HepG2 (cell line): ENCODE measurements around the gene KCNMA1. TPM values are rescaled to one million over a fixed set of nuclear protein-coding genes. Genes with fewer than 3 reads are reported as not detected.

Source experiments
- ATAC-seq: fragments of 200-7000 bp; cut with Tn5 transposase; 3 replicates; pipeline ENCODE4 v1.9.1; 2020; ENCODE audit warnings: mild to moderate bottlenecking, moderate library complexity
- BruUV-seq: library from RNA; stranded (reverse); fragments of 400-500 nt; replicated peaks from 2 replicates; lab custom pipeline; 2021; lab: Mats Ljungman, UMichigan
- CTCF ChIA-PET: fragments of 300-600 bp; formaldehyde crosslinking; extraction: SDS; loops from one replicate; lab custom pipeline; 2021; ENCODE audit warnings: low total read pairs, inconsistent platforms, low intra/inter-chr PET ratio; lab: Yijun Ruan, JAX
- POLR2A ChIA-PET: fragments of 350-600 bp; sonication (Branson Sonifier 250); formaldehyde crosslinking; loops from one replicate; lab custom pipeline; 2020; ENCODE audit warnings: antibody characterized with exemption, inconsistent platforms; lab: Yijun Ruan, JAX
- DNase-seq: peaks from one replicate; pipeline ENCODE4 v3.0.0-alpha.2; 2015; ENCODE audit warnings: low spot score
- FAIRE-seq: peaks from 3 replicates; lab custom pipeline; 2011; peaks lifted over from hg19 to GRCh38; lab: Jason Lieb, UNC
- H2AFZ ChIP-seq: one replicate; pipeline ENCODE4 v1.6.1; 2011; ENCODE audit warnings: low read length, inconsistent platforms
- H3K27ac ChIP-seq: fragments of 300-600 bp; 3 replicates; pipeline ENCODE4 v1.8.0; 2011; ENCODE audit warnings: mixed run types, mild to moderate bottlenecking, mixed read lengths, low read length, inconsistent platforms; ENCODE audit not compliant: insufficient read depth; ENCODE audit errors: extremely low read length
- H3K27me3 ChIP-seq, 2 experiments: fragments of 200-600 bp in 1 of 2; 2 replicates in 1 of 2; 3 replicates in 1 of 2; pipeline versions ENCODE4 v1.6.0 to v1.8.0; 2011; ENCODE audit warnings: low read length in 2 of 2, mild to moderate bottlenecking in 2 of 2, moderate library complexity in 2 of 2, inconsistent platforms in 1 of 2; ENCODE audit not compliant: insufficient read depth in 2 of 2, control insufficient read depth in 1 of 2
- H3K36me3 ChIP-seq, 2 experiments: fragments of 200-600 bp in 1 of 2; replicated peaks in 1 of 2; 2 replicates in 1 of 2; 3 replicates in 1 of 2; pipeline versions ENCODE4 v1.5.1 to v1.8.0; 2011; ENCODE audit warnings: low read length in 2 of 2, inconsistent platforms in 1 of 2; ENCODE audit not compliant: insufficient read depth in 2 of 2, control insufficient read depth in 1 of 2
- H3K4me1 ChIP-seq: 2 replicates; pipeline ENCODE4 v1.5.1; 2012; ENCODE audit warnings: low read length, inconsistent platforms; ENCODE audit not compliant: insufficient read depth
- H3K4me2 ChIP-seq: 2 replicates; pipeline ENCODE4 v1.6.0; 2011; ENCODE audit warnings: low read depth, low read length, inconsistent platforms
- H3K4me3 ChIP-seq, 3 experiments: fragments of 200-600 bp in 1 of 3; sonication (generic), shearing (Covaris generic) in 1 of 3; replicated peaks in 1 of 3; 2 replicates each; pipeline ENCODE4 v1.5.1; 2011 to 2016; ENCODE audit warnings: low read length in 3 of 3, inconsistent platforms in 2 of 3, low read depth in 2 of 3, mild to moderate bottlenecking in 2 of 3, control low read depth in 1 of 3, mixed read lengths in 1 of 3; ENCODE audit not compliant: insufficient read depth in 1 of 3
- H3K79me2 ChIP-seq: one replicate; pipeline ENCODE4 v1.6.1; 2011; ENCODE audit warnings: low read length, inconsistent platforms; ENCODE audit not compliant: insufficient read depth
- H3K9ac ChIP-seq: 2 replicates; pipeline ENCODE4 v1.6.0; 2011; ENCODE audit warnings: mild to moderate bottlenecking, low read depth, low read length, inconsistent platforms; ENCODE audit not compliant: insufficient read depth
- H3K9me3 ChIP-seq: 2 replicates; pipeline ENCODE4 v1.5.1; 2012; ENCODE audit warnings: mild to moderate bottlenecking, low read length
- H4K20me1 ChIP-seq: 2 replicates; pipeline ENCODE4 v1.6.0; 2011; ENCODE audit warnings: inconsistent platforms, mild to moderate bottlenecking, low read length, moderate library complexity; ENCODE audit not compliant: insufficient read depth
- AGO1 ChIP-seq: fragments of 200-400 bp; formaldehyde crosslinking; IDR thresholded peaks from 2 replicates; pipeline ENCODE4 v1.6.1; 2017; ENCODE audit warnings: mild to moderate bottlenecking, low read depth, low read length, moderate library complexity; ENCODE audit not compliant: poor library complexity, severe bottlenecking
- ASH2L ChIP-seq: fragments of 300-600, 200-600 bp; sonication (generic); IDR thresholded peaks from 2 replicates; pipeline ENCODE4 v1.7.0; 2017; ENCODE audit warnings: low read depth, mild to moderate bottlenecking, moderate library complexity, mixed read lengths, low read length; ENCODE audit not compliant: insufficient read length
- JARID2 ChIP-seq: sonication (generic); formaldehyde crosslinking; IDR thresholded peaks from 2 replicates; pipeline ENCODE4 v1.8.1; 2023; ENCODE audit warnings: missing genetic modification reagents, inconsistent platforms; ENCODE audit not compliant: insufficient replicate concordance
- MAFK ChIP-seq, 2 experiments: IDR thresholded peaks in 1 of 2; conservative IDR thresholded peaks in 1 of 2; 2 replicates each; pipeline ENCODE4 v1.6.1; 2011; ENCODE audit warnings: improper control_type of control experiment in 2 of 2, low read length in 2 of 2
- MEIS1 ChIP-seq: sonication (generic); formaldehyde crosslinking; IDR thresholded peaks from 2 replicates; pipeline ENCODE4 v1.9.0; 2021; ENCODE audit warnings: mild to moderate bottlenecking, missing genetic modification reagents, moderate library complexity, borderline replicate concordance
- ZFY ChIP-seq: sonication (generic); formaldehyde crosslinking; IDR thresholded peaks from 2 replicates; pipeline ENCODE4 v1.4.0; 2020; ENCODE audit warnings: missing genetic modification reagents
- ZNF558 ChIP-seq: sonication (generic); formaldehyde crosslinking; IDR thresholded peaks from 2 replicates; pipeline ENCODE4 v1.9.0; 2022; ENCODE audit warnings: mild to moderate bottlenecking, missing genetic modification reagents, borderline replicate concordance
- WGBS: methylation state at CpG from one replicate; pipeline ENCODE4 v1.1.6; 2017; ENCODE audit warnings: low lambda C conversion rate; 5-methylcytosine and 5-hydroxymethylcytosine counted together
- in situ Hi-C: cut with HindIII; loops from 2 replicates; pipeline ENCODE4 v1.10.0; 2017; ENCODE audit warnings: low pct_unique_long_range_greater_than_20kb; ENCODE audit not compliant: extremely low pct_ligation_motif_present
- intact Hi-C: fragments of 100-400 bp; cut with micrococcal nuclease; formaldehyde crosslinking; loops from one replicate; pipeline ENCODE4 v1.10.0; 2022; ENCODE audit not compliant: unreplicated experiment
- polyA plus RNA-seq, 8 experiments: library from polyadenylated mRNA; depleted of rRNA in 3 of 8; stranded (reverse) in 7 of 8; unstranded in 1 of 8; fragments of >200 nt; fragmentation: Illumina TruSeq in 4 of 8; extraction: Trizol in 4 of 8; gene quantifications; 2 replicates each; pipeline versions ENCODE4 v1.2.1 to v1.2.3, GENCODE V29; 2011 to 2016; ENCODE audit warnings: low read depth in 4 of 8, missing spikeins in 1 of 8, mixed read lengths in 1 of 8; ENCODE audit not compliant: insufficient read depth in 1 of 8
- total RNA-seq, 5 experiments: library from RNA; depleted of rRNA; stranded (reverse); fragments of >200 nt; fragmentation: Illumina TruSeq; extraction: Trizol; gene quantifications; 2 replicates each; pipeline ENCODE4 v1.2.3, GENCODE V29; 2016; ENCODE audit warnings: low read depth in 1 of 5
- TF ChIP-seq, protein P1 (sequence below): conservative IDR thresholded peaks from 2 replicates; pipeline ENCODE4 v1.6.1; 2018; ENCODE audit warnings: missing genetic modification reagents
- TF ChIP-seq, protein P2 (sequence below): sonication (generic); formaldehyde crosslinking; IDR thresholded peaks from 2 replicates; pipeline ENCODE4 v1.4.0; 2020; ENCODE audit warnings: mild to moderate bottlenecking, missing genetic modification reagents

The KCNMA1 gene
- total and polyA plus RNA-seq, 2 of the 13 experiments (the other 11 are each of a cell fraction or from before 2014, with no cell fraction given) = 0.02 TPM; not detected in 1

DNA sequence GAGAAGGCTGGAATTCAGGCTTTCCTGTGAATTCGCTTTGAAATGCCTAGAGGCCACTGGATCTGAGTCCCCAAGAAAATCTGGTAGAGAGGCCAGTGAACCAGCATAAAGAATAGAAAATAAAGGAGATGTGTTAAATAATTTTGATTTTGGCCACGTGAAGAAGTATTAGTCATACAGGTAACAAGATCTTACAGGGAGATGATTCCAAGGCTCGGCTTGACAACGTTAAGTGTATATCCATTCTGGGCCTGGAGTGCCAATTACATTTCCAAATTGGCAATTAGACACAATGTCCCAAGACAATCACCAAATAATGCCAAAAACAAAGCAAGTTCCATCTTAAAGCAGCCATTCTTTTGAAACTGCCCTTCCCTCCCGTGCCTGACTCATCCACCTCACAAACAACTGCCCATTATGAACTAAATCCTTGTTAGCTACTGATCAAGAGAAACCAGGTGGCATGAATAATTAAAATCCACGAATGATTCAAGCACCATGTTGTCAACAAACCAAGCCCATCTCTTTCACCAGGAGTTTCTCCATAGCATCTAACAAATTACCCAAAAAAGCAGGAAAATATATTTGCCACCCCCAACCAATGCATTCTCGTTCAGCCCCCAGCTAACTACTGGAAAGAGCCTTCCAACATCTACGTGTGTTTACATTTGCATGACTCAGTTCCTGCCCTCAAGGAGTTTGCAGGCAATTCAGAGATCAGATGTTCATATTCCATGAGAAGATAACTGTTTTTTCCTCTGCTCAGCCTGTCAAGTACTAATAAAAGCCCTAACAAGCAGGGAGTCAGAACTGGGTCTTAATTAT lies 8.5 kb downstream of the KCNMA1 start (continued):
- TF ChIP-seq, protein P1, sequence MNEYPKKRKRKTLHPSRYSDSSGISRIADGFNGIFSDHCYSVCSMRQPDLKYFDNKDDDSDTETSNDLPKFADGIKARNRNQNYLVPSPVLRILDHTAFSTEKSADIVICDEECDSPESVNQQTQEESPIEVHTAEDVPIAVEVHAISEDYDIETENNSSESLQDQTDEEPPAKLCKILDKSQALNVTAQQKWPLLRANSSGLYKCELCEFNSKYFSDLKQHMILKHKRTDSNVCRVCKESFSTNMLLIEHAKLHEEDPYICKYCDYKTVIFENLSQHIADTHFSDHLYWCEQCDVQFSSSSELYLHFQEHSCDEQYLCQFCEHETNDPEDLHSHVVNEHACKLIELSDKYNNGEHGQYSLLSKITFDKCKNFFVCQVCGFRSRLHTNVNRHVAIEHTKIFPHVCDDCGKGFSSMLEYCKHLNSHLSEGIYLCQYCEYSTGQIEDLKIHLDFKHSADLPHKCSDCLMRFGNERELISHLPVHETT (CRISPR knock-in tag) = no peak
- no peak for TF ChIP-seq MEIS1 (CRISPR knock-in tag)
- no peak for TF ChIP-seq JARID2
- TF ChIP-seq AGO1 = no peak

DNA sequence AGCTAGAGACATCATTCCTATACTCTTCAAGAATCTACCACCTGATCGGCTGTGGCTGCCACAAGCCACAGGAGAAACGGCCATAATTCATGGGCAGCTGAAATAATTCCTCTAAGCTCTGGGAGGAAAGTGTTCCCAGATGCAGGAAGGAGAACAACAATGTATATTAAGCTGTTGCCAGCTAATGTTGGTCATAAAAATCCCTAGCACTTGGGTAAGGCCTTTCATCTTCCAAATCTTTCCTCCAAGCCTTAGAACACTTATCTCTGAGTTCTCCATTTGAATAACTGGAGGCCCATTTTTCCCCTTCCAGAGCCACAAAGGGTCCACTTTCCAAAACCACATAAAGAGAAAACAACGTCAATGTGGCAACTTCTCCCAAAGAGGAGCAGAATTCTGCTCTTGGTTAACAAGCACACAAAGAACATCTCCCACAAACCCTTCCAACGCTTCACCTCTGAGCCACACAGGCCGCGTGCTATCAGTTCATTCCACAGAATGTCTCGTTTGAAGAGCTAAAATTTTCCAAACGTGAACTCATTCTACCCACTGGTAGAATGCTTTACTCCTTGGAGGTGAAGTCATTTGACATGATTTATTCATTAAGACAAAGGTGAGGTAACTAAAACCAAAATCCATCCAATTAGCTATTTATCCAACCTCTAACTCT lies 11.2 kb downstream of the KCNMA1 start:
- Histone ChIP-seq H3K9me3 (no peaks in the 10 kb centered on the region), H3K4me1 (no peaks in the 10 kb centered on the region), H4K20me1 (no peaks in the 10 kb centered on the region), H3K36me3 (no peaks in the 10 kb centered on the region), H3K9ac (no peak overlapping the region), H3K27me3 (no peaks in the 10 kb centered on the region; a peak in 1 of 5 replicates), H3K27ac (no peak overlapping the region), H3K4me2 (no peak overlapping the region), H3K79me2 (no peaks in the 10 kb centered on the region), H2AFZ (no peak overlapping the region), H3K4me3 (no peak overlapping the region)
- in situ Hi-C loops (no loop called here), intact Hi-C loops (no loop called here)
- POLR2A ChIA-PET = no interaction called here
- FAIRE-seq (no peak), DNase-seq (no peak), ATAC-seq (no peak)
- 37% methylated on average over 8 of the region's 8 CpGs for WGBS
- CTCF ChIA-PET = no interaction called here
- BruUV-seq = no TSS peak
- TF ChIP-seq MAFK (conservative IDR thresholded peaks at IDR 0.05 in 1 of 2, IDR thresholded peaks at IDR 0.05 in 1 of 2; ENCODE audit: low read length in 2 of 2) (no peak), ZFY (CRISPR knock-in tag) (no peak), ZNF558 (no peak), ASH2L (no peak)
- TF ChIP-seq, protein P2, sequence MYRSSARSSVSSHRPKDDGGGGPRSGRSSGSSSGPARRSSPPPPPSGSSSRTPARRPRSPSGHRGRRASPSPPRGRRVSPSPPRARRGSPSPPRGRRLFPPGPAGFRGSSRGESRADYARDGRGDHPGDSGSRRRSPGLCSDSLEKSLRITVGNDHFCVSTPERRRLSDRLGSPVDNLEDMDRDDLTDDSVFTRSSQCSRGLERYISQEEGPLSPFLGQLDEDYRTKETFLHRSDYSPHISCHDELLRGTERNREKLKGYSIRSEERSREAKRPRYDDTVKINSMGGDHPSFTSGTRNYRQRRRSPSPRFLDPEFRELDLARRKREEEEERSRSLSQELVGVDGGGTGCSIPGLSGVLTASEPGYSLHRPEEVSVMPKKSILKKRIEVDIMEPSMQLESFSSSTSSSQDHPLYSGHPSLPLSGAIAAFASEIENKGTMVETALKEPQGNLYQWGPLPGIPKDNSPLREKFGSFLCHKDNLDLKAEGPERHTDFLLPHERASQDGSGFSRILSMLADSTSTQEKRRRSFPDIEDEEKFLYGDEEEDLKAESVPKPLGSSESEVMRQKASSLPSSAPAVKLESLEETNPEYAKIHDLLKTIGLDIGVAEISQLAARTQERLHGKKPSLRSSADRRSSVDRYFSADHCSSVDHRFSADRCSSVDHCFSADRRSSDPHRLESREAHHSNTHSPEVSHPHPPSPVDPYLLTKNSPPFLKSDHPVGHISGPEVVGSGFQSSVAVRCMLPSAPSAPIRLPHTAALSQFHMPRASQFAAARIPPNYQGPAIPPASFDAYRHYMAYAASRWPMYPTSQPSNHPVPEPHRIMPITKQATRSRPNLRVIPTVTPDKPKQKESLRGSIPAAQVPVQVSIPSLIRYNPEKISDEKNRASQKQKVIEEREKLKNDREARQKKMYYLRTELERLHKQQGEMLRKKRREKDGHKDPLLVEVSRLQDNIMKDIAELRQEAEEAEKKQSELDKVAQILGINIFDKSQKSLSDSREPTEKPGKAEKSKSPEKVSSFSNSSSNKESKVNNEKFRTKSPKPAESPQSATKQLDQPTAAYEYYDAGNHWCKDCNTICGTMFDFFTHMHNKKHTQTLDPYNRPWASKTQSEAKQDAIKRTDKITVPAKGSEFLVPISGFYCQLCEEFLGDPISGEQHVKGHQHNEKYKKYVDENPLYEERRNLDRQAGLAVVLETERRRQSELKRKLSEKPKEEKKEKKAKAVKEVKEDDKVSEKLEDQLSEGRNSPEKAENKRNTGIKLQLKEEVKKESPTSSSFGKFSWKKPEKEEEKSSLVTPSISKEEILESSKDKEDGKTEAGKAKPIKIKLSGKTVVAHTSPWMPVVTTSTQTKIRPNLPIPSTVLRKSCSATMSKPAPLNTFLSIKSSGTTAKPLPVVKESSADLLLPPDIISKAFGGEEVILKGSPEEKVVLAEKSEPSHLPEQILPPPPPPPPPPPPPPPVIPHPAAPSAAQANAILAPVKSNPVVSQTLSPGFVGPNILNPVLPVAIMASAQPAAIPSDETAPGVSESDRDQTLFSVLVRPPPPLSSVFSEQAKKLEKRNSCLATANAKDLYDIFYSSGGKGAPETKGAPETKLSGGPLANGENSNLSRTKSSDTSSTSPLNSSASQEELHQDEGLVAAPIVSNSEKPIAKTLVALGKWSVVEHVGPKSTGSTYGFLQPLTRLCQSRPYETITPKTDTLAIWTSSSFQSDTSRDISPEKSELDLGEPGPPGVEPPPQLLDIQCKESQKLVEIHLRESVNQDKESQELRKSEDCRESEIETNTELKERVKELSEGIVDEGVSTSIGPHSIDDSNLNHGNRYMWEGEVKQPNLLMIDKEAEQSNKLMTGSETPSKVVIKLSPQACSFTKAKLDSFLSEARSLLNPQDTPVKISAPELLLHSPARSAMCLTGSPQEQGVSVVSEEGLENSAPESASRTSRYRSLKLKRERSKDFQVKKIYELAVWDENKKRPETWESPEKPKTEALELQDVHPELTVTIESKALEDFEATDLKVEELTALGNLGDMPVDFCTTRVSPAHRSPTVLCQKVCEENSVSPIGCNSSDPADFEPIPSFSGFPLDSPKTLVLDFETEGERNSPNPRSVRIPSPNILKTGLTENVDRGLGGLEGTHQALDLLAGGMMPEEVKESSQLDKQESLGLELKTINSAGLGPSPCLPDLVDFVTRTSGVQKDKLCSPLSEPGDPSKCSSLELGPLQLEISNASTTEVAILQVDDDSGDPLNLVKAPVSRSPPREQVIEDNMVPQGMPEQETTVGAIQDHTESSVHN (CRISPR knock-in tag) = no peak
